Panc1 (cell line): ENCODE data around the gene ZNF367.
"Not testable (repeated sequence)": the region's sequence is repeated elsewhere in the genome, so short reads cannot be mapped to it uniquely, and the experiment has no call there.

Experiments used
- POLR2AphosphoS5 ChIP-seq: IDR thresholded peaks from 2 replicates; pipeline ENCODE4 v1.6.1; 2012; ENCODE audit warnings: mild to moderate bottlenecking, low read depth, low read length, moderate library complexity
- SIN3A ChIP-seq: IDR thresholded peaks from 2 replicates; pipeline ENCODE4 v1.6.1; 2012; ENCODE audit warnings: low read depth, mild to moderate bottlenecking, low read length, moderate library complexity, borderline replicate concordance; ENCODE audit not compliant: insufficient read depth
- TCF7L2 ChIP-seq: IDR thresholded peaks from 2 replicates; pipeline ENCODE4 v1.6.1; 2011; ENCODE audit warnings: mild to moderate bottlenecking, low read depth, low read length, inconsistent platforms
- TF ChIP-seq, protein P1 (sequence below): fragments of 450-650 bp; IDR thresholded peaks from 2 replicates; pipeline ENCODE4 v1.5.1; 2017; ENCODE audit warnings: mild to moderate bottlenecking
- TF ChIP-seq, protein P2 (sequence below), 2 experiments: IDR thresholded peaks; 2 replicates each; pipeline ENCODE4 v1.6.1; 2011 to 2012; ENCODE audit warnings: low read depth in 2 of 2, control low read depth in 1 of 2, low read length in 1 of 2, mild to moderate bottlenecking in 1 of 2, moderate library complexity in 1 of 2; ENCODE audit not compliant: insufficient read depth in 1 of 2

DNA sequence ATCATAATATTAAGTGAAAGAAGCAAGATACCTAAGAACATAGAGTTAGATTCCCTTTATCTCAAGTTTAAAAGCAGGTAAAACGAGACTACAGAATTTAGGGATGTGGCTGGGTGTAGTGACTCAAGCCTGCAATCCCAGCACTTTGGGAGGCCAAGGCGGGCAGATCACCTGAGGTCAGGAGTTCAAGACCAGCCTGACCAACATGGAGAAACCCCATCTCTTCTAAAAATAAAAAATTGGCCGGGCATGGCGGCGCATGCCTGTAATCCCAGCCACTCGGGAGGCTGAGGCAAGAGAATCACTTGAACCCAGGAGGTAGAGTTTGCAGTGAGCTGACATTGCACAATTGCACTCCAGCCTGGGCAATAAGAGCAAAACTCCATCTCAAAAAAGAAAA lies 56.1 kb downstream of the ZNF367 start:
- TF ChIP-seq, protein P1, sequence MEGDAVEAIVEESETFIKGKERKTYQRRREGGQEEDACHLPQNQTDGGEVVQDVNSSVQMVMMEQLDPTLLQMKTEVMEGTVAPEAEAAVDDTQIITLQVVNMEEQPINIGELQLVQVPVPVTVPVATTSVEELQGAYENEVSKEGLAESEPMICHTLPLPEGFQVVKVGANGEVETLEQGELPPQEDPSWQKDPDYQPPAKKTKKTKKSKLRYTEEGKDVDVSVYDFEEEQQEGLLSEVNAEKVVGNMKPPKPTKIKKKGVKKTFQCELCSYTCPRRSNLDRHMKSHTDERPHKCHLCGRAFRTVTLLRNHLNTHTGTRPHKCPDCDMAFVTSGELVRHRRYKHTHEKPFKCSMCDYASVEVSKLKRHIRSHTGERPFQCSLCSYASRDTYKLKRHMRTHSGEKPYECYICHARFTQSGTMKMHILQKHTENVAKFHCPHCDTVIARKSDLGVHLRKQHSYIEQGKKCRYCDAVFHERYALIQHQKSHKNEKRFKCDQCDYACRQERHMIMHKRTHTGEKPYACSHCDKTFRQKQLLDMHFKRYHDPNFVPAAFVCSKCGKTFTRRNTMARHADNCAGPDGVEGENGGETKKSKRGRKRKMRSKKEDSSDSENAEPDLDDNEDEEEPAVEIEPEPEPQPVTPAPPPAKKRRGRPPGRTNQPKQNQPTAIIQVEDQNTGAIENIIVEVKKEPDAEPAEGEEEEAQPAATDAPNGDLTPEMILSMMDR: not testable (repeated sequence)
- TF ChIP-seq POLR2AphosphoS5, SIN3A, TCF7L2: not testable (repeated sequence)
- TF ChIP-seq, protein P2, sequence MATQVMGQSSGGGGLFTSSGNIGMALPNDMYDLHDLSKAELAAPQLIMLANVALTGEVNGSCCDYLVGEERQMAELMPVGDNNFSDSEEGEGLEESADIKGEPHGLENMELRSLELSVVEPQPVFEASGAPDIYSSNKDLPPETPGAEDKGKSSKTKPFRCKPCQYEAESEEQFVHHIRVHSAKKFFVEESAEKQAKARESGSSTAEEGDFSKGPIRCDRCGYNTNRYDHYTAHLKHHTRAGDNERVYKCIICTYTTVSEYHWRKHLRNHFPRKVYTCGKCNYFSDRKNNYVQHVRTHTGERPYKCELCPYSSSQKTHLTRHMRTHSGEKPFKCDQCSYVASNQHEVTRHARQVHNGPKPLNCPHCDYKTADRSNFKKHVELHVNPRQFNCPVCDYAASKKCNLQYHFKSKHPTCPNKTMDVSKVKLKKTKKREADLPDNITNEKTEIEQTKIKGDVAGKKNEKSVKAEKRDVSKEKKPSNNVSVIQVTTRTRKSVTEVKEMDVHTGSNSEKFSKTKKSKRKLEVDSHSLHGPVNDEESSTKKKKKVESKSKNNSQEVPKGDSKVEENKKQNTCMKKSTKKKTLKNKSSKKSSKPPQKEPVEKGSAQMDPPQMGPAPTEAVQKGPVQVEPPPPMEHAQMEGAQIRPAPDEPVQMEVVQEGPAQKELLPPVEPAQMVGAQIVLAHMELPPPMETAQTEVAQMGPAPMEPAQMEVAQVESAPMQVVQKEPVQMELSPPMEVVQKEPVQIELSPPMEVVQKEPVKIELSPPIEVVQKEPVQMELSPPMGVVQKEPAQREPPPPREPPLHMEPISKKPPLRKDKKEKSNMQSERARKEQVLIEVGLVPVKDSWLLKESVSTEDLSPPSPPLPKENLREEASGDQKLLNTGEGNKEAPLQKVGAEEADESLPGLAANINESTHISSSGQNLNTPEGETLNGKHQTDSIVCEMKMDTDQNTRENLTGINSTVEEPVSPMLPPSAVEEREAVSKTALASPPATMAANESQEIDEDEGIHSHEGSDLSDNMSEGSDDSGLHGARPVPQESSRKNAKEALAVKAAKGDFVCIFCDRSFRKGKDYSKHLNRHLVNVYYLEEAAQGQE (IDR thresholded peaks at IDR 0.05; ENCODE audit: insufficient read depth in 1 of 2, low read depth in 2 of 2, low read length in 1 of 2): not testable (repeated sequence)
